ENCODE results near the gene TNFAIP8L1.
A peak's percentile ranks its signal among the peaks of the same experiment; 100 is the strongest.

TNFAIP8L1 gene

GRCh38 chr19:4694211-4694987 lies 55.1 kb downstream of the TNFAIP8L1 start (continued):
- no peak for TF ChIP-seq ZNF548 (tag by site-specific recombination; IDR thresholded peaks at IDR 0.05)
- no peak for TF ChIP-seq ZNF791 (tag by site-specific recombination; IDR thresholded peaks at IDR 0.05)
- peak; percentile 65 for TF ChIP-seq ZBTB17 (tag by site-specific recombination; IDR thresholded peaks at IDR 0.05)
- TF ChIP-seq YY2 (tag by site-specific recombination; IDR thresholded peaks at IDR 0.05): no peak
- peak; percentile 19; the same call in 1 of the 2 replicates for TF ChIP-seq KLF8 (tag by site-specific recombination; IDR thresholded peaks at IDR 0.05)
- TF ChIP-seq ZNF449 (tag by site-specific recombination; IDR thresholded peaks at IDR 0.05): peak; percentile 53; the same call in 1 of the 2 replicates
- TF ChIP-seq ZNF391 (tag by site-specific recombination; IDR thresholded peaks at IDR 0.05; ENCODE audit: borderline replicate concordance, low read depth): no peak
- TF ChIP-seq ZBTB1 (tag by site-specific recombination; IDR thresholded peaks at IDR 0.05): no peak
- TF ChIP-seq ZIC2 (tag by site-specific recombination; IDR thresholded peaks at IDR 0.05): peak; percentile 99
- no peak for TF ChIP-seq BCL6B (tag by site-specific recombination; IDR thresholded peaks at IDR 0.05)
- TF ChIP-seq PATZ1 (tag by site-specific recombination; IDR thresholded peaks at IDR 0.05): peak; percentile 65
- TF ChIP-seq EGR2 (tag by site-specific recombination; IDR thresholded peaks at IDR 0.05; ENCODE audit: low read depth): peak; percentile 43; the same call in 1 of the 2 replicates
- TF ChIP-seq ZBTB20 (tag by site-specific recombination; IDR thresholded peaks at IDR 0.05): no peak

GRCh38 chr19:4695224-4695731 lies 56.0 kb downstream of the TNFAIP8L1 start:
- Histone ChIP-seq H3K27ac (ENCODE audit: extremely low read depth, low read depth, low read length) (no peak overlapping the region), H3K36me3 (ENCODE audit: control insufficient read depth in 2 of 2, insufficient read depth in 1 of 2, low read length in 2 of 2) (peaks cover 7 to 84% of the 10 kb centered on the region in 2 experiments; a peak in 2 of 3 replicates), H3K9me3 (ENCODE audit: control insufficient read depth, insufficient read depth, low read depth, low read length) (no peaks in the 10 kb centered on the region), H3K4me1 (ENCODE audit: control insufficient read depth, insufficient read depth, low read length) (peaks cover 6% of the 10 kb centered on the region), H3K4me3 (ENCODE audit: low read depth, low read length) (no peak overlapping the region)
- CTCF ChIA-PET: interaction anchor here (0.6 to 1.3 kb wide), 2 partner anchors 15 to 37 kb away, joined by 3 to 4 read pairs; no protein-coding TSS in a partner anchor
- POLR2A ChIA-PET: no interaction called here
- no peak for TF ChIP-seq ZNF747 (tag by site-specific recombination; IDR thresholded peaks at IDR 0.05)
- peak; percentile 87 for TF ChIP-seq ZNF449 (tag by site-specific recombination; IDR thresholded peaks at IDR 0.05)

GRCh38 chr19:4697304-4697703 lies 58.0 kb downstream of the TNFAIP8L1 start:
- no peak overlapping the region for H3K27ac ChIP-seq (ENCODE audit: extremely low read depth, low read depth, low read length)
- H3K4me1 ChIP-seq (ENCODE audit: control insufficient read depth, insufficient read depth, low read length): peaks cover 6% of the 10 kb centered on the region
- POLR2A ChIA-PET: no interaction called here
- H3K9me3 ChIP-seq (ENCODE audit: control insufficient read depth, insufficient read depth, low read depth, low read length): no peaks in the 10 kb centered on the region
- H3K4me3 ChIP-seq (ENCODE audit: low read depth, low read length): no peak overlapping the region
- H3K36me3 ChIP-seq (ENCODE audit: control insufficient read depth in 2 of 2, insufficient read depth in 1 of 2, low read length in 2 of 2): peaks cover 9 to 90% of the 10 kb centered on the region in 2 experiments; a peak in 2 of 3 replicates
- CTCF ChIA-PET: no interaction called here
- TF ChIP-seq PATZ1 (tag by site-specific recombination; IDR thresholded peaks at IDR 0.05) (no peak), ZBTB6 (tag by site-specific recombination; IDR thresholded peaks at IDR 0.05) (no peak), MYNN (tag by site-specific recombination; IDR thresholded peaks at IDR 0.05; ENCODE audit: borderline replicate concordance) (no peak), SP2 (tag by site-specific recombination; IDR thresholded peaks at IDR 0.05) (no peak), ZNF335 (tag by site-specific recombination; conservative IDR thresholded peaks at IDR 0.05) (no peak), ZNF777 (tag by site-specific recombination; IDR thresholded peaks at IDR 0.05; ENCODE audit: borderline replicate concordance) (no peak), ZNF654 (tag by site-specific recombination; IDR thresholded peaks at IDR 0.05; ENCODE audit: low read depth) (no peak)

Measured in HEK293 (cell line).